ENCODE data around the gene TBC1D22A. TPM values are rescaled to one million over a fixed set of nuclear protein-coding genes. Genes with fewer than 3 reads are reported as not detected.
A peak's percentile ranks its signal among the peaks of the same experiment; 100 is the strongest.

Gene TBC1D22A
- total RNA-seq, 2 donors from 2014 or later, result 15.8 to 17.4 TPM

DNA sequence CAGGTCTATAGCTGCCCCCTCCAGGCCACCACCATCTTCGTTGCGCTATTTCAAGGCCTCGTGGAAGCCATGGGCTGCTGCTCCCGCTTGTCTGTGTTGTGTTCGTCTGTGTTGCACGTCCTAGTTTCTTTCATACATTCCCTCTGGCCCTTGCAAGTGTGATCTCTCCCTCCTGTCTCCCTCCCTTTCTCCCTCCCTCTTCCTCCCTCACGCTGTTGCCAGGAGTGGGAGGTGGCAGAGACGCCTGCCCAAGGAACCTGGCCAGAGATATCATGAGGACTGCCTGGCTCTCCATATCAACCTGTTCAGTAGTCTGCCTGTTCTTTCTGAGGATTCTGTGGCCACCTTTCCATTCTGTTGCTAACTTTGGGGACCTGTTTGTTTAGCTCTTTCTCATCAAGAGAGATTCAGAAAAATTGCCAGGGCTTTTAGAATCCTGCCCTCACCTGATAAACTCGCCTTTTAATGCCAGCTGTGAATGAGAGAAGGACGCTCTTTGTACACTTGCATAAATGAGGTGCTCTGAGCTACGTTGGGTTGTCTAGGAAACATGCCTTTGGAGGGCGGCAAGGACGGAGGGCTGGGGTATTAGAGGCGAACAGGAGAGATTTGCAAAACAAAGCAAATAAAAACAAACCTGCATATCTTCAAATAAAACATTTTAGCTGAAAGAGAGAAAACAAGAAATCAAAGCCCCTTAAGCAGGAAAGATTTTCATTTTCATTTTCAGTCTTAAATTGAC lies 185.2 kb downstream of the TBC1D22A start:
- intact Hi-C loops (cut with DNase I), result no loop called here
- ATAC-seq, result peak in 1 of 2 donors; percentile 81
- DNase-seq, result no peak

- intact Hi-C loops (cut with DNase I), result no loop called here
- no peak for DNase-seq
Observed at GRCh38 chr22:46948411-46949144, 186.1 kb downstream of the TBC1D22A start.

DNA sequence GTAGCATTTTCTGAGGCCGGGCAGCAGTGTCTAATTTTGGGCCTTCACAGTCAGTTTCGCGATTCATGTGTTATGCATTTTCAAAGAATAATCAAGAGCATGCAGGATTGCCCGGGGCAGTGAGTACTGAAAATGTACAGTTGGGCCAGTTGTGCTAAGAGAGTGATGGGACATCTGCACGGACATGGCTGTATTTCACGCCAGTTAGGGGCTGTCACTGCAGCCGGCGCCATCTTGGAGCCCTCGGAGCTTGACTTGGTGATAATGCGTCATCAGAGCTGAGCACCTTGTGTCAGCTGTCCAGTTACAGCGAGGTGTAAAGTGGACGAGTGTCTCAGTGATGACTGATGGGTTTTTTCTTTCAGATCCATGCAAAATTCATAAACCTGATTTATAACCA lies 188.9 kb downstream of the TBC1D22A start:
- DNase-seq (no peak), ATAC-seq (no peak)
- intact Hi-C loops (cut with DNase I), result no loop called here

More at GRCh38 chr22:46948411-46949144, 186.1 kb downstream of the TBC1D22A start:
- ATAC-seq, result no peak

- intact Hi-C loops (cut with DNase I), result no loop called here
- DNase-seq, result no peak
- no peak for ATAC-seq
Observed at GRCh38 chr22:46951973-46952372, 189.5 kb downstream of the TBC1D22A start.

GRCh38 chr22:46953968-46954765 lies 191.7 kb downstream of the TBC1D22A start:
- ATAC-seq (no peak), DNase-seq (no peak)
- intact Hi-C loops (cut with DNase I), result no loop called here

- no peak for DNase-seq
- no peak for ATAC-seq
- intact Hi-C loops (cut with DNase I), result no loop called here
Observed at GRCh38 chr22:46954781-46955180, 192.3 kb downstream of the TBC1D22A start.

DNA sequence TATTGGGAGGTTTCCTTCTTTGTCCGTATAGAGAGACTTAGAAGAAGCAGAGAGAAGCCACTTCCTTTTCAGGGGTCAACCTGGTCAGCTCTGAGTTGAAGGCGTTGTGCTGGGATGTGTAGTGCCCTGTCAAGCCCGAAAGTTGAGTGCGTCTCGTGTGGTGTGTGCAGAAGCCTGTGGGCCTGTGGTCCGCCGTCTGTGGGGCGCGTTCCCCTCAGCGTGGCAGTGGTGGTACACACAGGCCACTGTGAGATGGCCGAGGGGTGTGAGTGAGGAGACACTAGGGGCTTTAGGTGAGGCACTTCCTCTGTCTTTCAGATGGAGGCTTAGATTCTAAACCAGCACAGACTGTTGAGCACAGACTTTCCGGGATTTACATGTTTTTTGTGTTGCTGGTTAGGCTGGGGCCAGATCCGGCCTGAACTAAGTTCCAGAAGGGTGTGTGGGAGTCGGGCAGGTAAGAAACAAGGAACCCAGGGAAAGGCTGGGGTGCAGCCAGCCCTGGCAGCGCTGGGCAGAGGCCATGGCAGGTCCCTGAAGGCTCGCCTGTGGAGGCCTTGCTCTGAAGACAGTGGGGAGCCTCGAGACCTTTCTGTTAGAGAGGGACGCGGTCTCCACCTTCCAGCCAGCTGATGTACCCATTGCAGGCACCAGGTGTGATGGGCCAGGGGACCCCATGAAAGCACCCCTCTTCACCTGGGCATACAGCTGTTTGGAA lies 194.2 kb downstream of the TBC1D22A start:
- DNase-seq (no peak), ATAC-seq (no peak)
- intact Hi-C loops (cut with DNase I), result no loop called here

GRCh38 chr22:46957521-46957920 lies 195.1 kb downstream of the TBC1D22A start:
- ATAC-seq, result no peak
- DNase-seq, result no peak
- intact Hi-C loops (cut with DNase I), result no loop called here

GRCh38 chr22:46958191-46958590 lies 195.7 kb downstream of the TBC1D22A start:
- no peak for ATAC-seq
- no peak for DNase-seq
- intact Hi-C loops (cut with DNase I), result no loop called here

DNA sequence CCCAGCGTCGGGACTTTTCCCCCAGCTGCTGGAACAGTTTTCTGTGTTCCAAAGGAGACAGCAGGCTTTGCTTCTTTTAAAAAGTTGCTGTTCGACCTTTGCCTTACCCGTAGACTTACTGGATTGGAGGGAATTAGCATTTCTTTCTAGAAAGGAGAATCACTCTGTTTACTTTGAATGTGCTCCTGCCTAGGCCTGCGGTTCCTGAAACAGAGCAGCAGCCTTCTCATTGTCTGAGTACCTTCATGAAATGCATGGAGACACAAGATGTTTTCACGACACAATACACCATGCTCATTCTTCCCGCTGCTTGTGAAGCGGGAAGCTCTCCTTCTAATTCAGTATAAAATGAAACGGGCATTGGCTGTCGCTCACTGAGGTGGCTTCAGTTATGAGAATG lies 196.2 kb downstream of the TBC1D22A start:
- DNase-seq, result no peak
- intact Hi-C loops (cut with DNase I), result no loop called here
- ATAC-seq, result no peak

GRCh38 chr22:46959369-46959768 lies 196.9 kb downstream of the TBC1D22A start:
- ATAC-seq, result no peak
- no peak for DNase-seq
- intact Hi-C loops (cut with DNase I), result no loop called here

DNA sequence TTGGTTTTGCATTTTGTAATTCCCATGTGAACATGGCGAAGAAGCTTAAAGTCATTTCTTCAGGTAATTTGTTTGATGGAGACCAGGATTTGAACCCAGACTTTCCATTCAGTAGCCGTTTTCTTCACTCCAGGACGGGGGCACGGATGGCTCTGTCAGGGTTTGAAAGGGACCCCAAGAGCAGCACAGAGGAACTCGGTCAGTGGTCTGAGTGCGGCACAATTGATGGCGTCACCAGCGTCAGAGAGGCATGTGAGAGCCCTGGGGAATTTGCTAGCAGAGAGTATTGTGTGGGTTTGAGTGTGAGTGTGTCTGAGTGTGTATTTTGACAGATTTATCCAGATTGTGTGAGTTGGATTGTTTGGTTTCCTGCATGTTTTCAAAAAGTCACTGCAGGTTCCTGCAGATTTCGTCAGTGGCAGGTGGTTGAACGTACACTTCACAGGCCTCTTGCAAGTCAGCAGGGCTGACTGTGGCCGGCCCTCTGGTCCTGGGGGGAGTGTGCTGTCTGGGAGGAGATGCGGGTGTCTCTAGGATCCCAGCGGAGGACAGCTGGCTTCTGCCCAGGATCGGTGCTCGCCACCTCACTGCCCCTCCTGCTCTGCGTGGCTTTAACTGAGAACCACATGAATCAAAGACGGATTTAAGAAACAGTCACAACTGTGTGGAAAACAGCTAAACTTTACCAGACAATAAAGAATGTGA lies 199.3 kb downstream of the TBC1D22A start:
- DNase-seq (no peak), ATAC-seq (no peak)
- intact Hi-C loops (cut with DNase I), result no loop called here

GRCh38 chr22:46962406-46962805 lies 200.0 kb downstream of the TBC1D22A start:
- intact Hi-C loops (cut with DNase I), result no loop called here
- ATAC-seq (no peak), DNase-seq (no peak)

DNA sequence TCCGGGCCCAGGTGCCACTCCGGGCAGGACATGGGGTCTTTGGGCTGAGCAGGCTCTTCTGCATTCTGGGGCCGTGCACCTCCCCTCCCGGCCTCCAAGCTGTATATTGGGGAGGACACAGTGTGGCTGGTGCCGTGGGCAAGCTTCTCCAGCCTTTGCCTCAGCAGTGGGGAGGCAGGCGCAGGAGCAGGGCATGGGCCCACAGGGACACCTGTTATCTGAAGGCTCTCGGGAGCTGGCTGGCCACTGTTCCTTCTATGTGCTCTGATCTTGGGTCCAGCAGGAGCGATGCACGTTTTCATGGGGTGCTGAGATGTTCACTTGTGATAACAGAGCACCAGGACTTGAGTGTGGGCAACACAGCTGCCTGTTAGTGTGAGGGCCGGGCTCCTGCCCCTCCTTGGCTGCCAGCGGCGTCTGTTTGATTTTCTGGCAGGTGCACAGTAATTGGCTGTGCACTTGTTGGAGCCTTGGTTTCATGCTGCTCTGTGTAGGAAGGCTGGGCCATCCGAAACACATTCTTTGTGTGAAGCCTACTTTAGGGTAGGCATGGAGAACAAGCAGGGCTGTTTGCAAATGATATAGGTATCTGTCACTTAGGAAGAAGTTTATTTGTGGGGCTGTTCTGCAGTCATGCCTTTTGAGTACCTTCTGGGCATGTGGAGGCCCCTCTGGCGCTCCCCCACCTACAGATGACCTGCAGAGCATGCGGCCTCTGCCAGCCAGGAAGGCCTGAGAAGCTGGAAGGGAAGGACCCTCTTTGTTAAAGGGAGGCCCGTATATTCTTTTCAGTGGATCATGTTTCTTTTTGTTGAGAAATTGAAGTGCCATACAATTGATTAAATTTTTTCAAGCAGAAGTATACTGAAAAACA lies 201.5 kb downstream of the TBC1D22A start:
- intact Hi-C loops (cut with DNase I), result no loop called here
- DNase-seq (no peak), ATAC-seq (no peak)

DNA sequence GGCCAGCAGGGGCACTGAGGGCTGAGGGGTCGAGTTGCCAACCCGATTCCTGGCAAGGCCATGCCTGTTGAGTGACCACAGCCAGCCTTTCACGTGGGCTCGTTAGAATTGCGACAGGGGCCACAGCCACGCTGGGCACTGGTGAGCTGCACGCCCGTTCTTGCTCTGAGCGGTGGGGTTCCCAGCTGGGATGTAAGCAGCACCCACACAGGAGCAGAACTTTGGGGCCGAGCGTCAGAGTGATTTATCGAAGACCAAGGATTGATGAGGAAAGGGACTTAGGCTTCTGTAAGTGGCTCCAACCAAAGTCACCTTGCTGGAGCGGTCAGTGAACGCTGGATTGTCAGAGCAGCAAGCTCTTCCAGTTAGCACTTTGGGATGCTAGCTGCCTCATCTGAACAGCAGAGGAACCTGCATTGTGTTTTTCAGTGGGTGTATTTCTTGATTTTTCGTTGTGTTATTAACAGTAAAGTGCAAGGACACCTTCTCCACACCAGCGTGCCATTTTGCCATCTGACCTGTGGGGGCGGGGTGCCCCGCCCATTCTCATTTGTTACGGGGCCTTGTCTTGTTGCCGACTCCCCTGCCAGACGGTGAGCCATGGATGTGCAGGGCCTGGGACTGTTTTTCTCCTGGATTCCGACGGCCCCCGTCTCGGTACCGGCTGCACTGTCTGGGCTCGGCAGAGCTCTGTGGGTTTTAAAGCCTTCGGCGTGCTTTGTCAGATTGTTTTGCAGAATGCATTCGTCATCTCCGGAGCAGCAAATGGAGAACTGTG lies 202.5 kb downstream of the TBC1D22A start:
- no peak for DNase-seq
- ATAC-seq, result no peak
- intact Hi-C loops (cut with DNase I), result no loop called here

DNA sequence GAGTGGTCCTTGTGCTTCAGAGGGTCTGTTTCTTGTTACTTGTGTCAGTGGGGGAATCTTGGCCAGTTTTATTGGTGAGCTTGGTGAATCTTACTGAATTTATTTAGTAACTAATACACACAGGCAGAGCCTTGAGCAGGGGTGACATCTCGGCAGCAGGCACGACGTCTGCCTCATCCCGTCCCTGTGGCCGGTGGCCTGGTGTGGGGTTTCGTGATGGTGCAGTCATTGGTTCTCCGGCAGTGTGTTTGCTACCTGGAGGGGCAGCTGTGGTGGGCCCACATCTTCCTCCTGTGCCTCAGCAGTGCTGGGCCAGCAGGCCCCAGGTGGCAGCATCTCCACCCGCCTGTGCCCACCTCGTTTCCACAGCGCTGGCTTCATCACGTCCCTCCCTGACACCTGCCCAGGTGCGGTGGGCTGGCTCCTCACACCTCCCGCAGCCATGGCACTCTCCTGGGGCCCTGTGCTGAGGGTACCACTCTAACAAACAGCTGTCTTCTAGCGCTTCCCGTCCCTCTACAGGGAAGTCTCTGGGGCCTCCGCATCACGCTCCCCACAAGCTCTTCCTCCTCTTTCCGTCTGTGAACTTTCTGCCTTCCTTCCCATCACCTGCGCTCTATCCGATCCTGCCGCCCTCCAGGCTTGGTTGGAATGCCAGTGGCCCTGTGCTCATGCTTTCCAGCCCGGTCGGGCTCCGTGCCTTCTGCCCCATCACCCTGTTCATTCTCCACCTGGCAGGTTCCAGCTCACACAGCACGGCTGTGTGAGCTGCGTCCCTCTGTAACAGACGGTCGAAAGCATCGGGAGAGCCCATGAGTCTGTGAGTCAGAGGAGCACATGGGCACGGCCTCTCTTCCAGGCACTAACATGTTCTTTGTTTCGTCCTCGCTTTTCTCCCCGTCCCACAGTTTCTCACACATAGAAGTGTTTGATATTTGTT lies 203.4 kb downstream of the TBC1D22A start:
- ATAC-seq, result peak in 1 of 2 donors; percentile 47
- DNase-seq, result no peak
- intact Hi-C loops (cut with DNase I), result no loop called here

All from left cardiac atrium (tissue), 4 donors.